Stimulated activated CD8-positive, alpha-beta memory T cell treated with anti-CD3 and anti-CD28 coated beads, Interleukin-2, amount 100 ng/mL, for 48 hours (primary cell): ENCODE results near the gene MAPK6.
"Not testable (repeated sequence)": the region's sequence is repeated elsewhere in the genome, so short reads cannot be mapped to it uniquely, and the experiment has no call there.

Source experiments
- DNase-seq, 2 donors: peaks; one replicate each; pipeline ENCODE4 v3.0.0-alpha.2; 2020; ENCODE audit warnings: low read depth in 2 of 2

The MAPK6 gene

GRCh38 chr15:52080031-52080430 lies 61.0 kb downstream of the MAPK6 start:
- no peak for DNase-seq

GRCh38 chr15:52080706-52081392 lies 61.8 kb downstream of the MAPK6 start:
- DNase-seq, result no peak

- no peak for DNase-seq
These were observed 63.4 kb downstream of the MAPK6 start for GRCh38 chr15:52082197-52083036.

GRCh38 chr15:52083037-52083359 lies 64.0 kb downstream of the MAPK6 start:
- not testable (repeated sequence) for DNase-seq

- DNase-seq, result no peak
These were observed 64.6 kb downstream of the MAPK6 start for GRCh38 chr15:52083603-52084002.

- DNase-seq, result no peak
These were observed 66.3 kb downstream of the MAPK6 start for GRCh38 chr15:52085299-52085698.

- DNase-seq, result no peak
These were observed 67.2 kb downstream of the MAPK6 start for GRCh38 chr15:52086011-52086786.

GRCh38 chr15:52090193-52090592 lies 71.2 kb downstream of the MAPK6 start:
- no peak for DNase-seq

GRCh38 chr15:52093167-52093538 lies 74.1 kb downstream of the MAPK6 start:
- DNase-seq, result no peak

- DNase-seq, result no peak
These were observed 74.8 kb downstream of the MAPK6 start for GRCh38 chr15:52093539-52094510.

GRCh38 chr15:52094811-52095584 lies 76.0 kb downstream of the MAPK6 start:
- DNase-seq, result no peak

GRCh38 chr15:52095597-52096262 lies 76.7 kb downstream of the MAPK6 start:
- DNase-seq, result no peak

- not testable (repeated sequence) for DNase-seq
These were observed 77.5 kb downstream of the MAPK6 start for GRCh38 chr15:52096536-52096935.

GRCh38 chr15:52097180-52097579 lies 78.2 kb downstream of the MAPK6 start:
- no peak for DNase-seq

GRCh38 chr15:52098323-52098722 lies 79.3 kb downstream of the MAPK6 start:
- DNase-seq, result no peak

GRCh38 chr15:52099651-52100272 lies 80.7 kb downstream of the MAPK6 start:
- DNase-seq, result no peak

- DNase-seq, result no peak
These were observed 81.9 kb downstream of the MAPK6 start for GRCh38 chr15:52100807-52101442.

GRCh38 chr15:52101542-52102323 lies 82.7 kb downstream of the MAPK6 start:
- no peak for DNase-seq
